Germinal center (tissue), 1 donor: ENCODE measurements around the gene WDR90.
A peak's percentile ranks its signal among the peaks of the same experiment; 100 is the strongest.

Experiments
- DNase-seq: peaks from one replicate; pipeline ENCODE4 v3.0.0; 2012; ENCODE audit warnings: mixed read lengths, low spot score

Gene WDR90

GRCh38 chr16:648781-649589 lies at the start of gene WDR90:
Gene WDR90 (plus strand): TSS chr16:649365. CDS start chr16:649417, 52 bp downstream.
- DNase-seq = peak; percentile 94

DNA sequence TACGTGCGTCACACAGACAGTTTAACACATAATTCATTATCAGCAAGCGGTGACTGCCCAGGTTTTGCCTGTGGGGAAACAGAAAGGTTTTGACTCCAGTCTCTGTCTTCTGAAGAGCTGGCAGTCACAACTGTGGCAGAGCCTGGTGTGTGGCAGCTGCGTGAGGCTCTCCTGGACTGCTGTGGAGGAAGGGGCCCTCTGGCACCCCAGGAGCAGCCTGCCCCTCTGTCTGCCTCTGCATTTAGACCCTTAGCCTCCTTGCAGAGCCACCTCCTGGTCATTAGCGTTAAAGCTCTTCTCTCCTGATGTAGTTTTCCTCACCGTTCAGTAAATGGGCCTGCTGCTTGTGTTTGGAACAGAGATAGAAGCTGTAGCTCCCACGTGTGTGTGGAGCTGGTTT lies 48.4 kb upstream of the WDR90 start:
- no peak for DNase-seq

DNA sequence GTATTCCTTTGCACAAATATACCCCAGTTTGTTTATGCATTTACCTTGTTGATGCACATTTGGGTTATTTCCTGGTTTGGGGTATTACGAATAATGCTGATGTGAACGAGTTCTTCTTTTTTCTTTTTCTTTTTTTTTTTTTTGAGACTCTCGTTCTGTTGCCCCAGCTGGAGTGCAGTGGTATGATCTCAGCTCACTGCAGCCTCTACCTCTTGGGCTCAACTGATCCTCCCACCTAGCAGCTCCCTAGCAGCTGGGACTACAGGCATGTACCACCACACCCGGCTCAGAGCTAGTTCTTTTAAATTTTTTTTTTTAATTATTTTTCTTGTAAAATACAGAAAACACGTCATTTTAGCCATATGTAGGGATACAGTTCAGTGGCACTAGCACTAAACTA lies 45.2 kb upstream of the WDR90 start:
- no peak for DNase-seq

- no peak for DNase-seq
These were observed 42.4 kb upstream of the WDR90 start for GRCh38 chr16:606656-607307.

DNA sequence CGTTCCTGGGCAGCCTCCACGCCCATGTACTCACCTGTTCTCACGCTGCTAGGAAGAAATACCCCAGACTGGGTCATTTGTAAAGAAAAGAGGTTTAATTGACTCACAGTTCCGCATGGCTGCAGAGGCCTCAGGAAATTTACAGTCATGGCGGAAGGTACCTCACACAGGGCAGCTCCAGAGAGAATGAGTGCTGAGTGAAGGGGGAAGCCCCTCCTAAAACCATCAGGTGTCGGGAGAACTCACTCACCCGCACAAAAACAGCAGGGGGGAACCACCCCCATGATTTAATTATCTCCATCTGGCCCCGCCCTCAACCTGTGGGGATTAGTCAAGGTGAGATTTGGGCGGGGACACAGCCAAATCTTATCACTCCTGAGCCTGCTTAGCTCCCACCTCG lies 41.1 kb upstream of the WDR90 start:
- DNase-seq = no peak

DNA sequence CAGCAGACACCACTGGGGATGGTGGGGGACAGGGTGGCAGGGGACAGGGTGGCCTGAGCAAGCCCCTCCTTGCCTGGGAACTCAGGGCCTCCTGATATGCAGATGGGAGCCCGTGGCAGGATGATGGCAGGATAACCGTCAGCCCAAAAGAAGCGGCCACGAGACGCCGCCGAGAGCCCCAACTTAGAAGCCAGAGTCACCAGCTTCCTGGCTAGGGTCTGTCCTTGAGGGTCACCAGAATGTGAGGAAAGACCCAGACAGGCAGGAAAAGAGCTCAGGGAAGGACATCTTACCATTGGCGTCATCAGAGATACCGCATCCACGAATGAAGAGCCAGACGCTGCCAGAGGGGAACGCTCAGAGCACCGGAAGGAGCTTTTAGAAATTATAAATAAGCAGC lies 39.8 kb upstream of the WDR90 start:
- no peak for DNase-seq

- no peak for DNase-seq
These were observed 39.2 kb upstream of the WDR90 start for GRCh38 chr16:609984-610383.

GRCh38 chr16:610513-611381 lies 38.4 kb upstream of the WDR90 start:
- peak; percentile 67 for DNase-seq

GRCh38 chr16:615122-615521 lies 34.0 kb upstream of the WDR90 start:
- DNase-seq = no peak

GRCh38 chr16:616733-617586 lies 32.2 kb upstream of the WDR90 start:
- DNase-seq = no peak

- DNase-seq = no peak
These were observed 31.3 kb upstream of the WDR90 start for GRCh38 chr16:617855-618254.

GRCh38 chr16:619476-620100 lies 29.6 kb upstream of the WDR90 start:
- no peak for DNase-seq

DNA sequence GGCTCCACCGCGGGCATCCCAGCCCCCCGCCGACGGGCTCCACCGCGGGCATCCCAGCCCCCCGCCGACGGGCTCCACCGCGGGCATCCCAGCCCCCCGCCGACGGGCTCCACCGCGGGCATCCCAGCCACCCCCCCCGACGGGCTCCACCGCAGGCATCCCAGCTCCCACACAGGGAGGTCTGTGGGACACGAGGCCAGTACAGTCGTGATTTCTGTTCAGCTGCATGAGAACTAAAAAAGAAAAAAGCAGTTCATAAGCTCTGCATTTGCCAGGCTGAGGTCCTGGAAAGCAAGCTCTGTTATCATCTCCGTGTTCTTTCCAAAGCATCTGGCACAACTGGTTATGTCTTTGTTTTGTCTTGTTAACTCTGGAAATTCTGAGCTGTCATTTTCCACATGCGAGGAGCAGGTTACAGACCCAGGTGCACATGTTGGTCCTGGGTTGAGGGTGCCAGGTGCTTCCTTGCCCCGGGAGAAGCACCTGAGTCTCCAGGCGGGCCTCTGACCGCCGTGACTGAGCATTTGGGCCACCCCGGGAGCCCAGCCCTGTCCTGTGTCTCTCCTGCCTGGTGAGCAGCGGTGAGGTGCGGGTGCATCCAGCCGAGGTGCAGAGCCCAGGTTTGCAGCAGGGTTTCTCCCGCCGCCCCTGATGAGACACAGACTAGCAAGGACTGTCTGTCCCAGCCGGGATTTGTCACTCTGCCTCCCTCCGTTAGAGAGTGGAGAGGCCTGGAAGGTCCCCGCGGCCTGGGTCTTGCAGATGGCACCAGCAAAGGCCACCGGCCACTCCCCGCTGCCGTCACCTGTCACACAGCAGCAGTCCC lies 28.3 kb upstream of the WDR90 start:
- DNase-seq = no peak

- no peak for DNase-seq
These were observed 27.5 kb upstream of the WDR90 start for GRCh38 chr16:621526-622105.

- DNase-seq = no peak
These were observed 26.3 kb upstream of the WDR90 start for GRCh38 chr16:622920-623280.

DNA sequence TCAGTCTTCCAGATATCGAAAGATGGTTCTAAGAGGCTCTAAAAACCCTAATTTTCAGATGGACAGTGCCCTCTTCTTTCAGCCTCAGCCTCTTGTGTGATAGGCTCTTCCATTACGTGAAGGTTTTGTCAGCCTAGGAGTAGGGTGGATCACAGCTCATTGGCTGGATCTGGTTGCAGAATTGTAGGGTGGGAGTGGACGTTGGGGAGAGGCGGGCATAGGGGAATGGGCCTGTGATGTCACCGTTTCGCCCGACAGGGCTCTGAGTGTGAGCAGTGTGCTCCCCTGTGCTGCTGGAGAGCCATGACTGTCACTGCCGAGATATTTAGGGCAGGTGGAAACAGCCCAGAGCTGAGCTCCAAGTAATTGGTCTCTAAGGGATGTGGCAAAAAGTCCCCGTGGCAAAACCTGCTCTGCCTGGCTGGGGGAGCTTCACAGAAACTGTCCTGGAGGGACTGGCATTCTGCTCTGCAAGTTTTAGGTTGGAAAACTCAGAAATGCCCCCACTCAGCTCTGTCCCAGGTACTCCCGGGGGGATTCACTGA lies 24.6 kb upstream of the WDR90 start:
- no peak for DNase-seq

DNA sequence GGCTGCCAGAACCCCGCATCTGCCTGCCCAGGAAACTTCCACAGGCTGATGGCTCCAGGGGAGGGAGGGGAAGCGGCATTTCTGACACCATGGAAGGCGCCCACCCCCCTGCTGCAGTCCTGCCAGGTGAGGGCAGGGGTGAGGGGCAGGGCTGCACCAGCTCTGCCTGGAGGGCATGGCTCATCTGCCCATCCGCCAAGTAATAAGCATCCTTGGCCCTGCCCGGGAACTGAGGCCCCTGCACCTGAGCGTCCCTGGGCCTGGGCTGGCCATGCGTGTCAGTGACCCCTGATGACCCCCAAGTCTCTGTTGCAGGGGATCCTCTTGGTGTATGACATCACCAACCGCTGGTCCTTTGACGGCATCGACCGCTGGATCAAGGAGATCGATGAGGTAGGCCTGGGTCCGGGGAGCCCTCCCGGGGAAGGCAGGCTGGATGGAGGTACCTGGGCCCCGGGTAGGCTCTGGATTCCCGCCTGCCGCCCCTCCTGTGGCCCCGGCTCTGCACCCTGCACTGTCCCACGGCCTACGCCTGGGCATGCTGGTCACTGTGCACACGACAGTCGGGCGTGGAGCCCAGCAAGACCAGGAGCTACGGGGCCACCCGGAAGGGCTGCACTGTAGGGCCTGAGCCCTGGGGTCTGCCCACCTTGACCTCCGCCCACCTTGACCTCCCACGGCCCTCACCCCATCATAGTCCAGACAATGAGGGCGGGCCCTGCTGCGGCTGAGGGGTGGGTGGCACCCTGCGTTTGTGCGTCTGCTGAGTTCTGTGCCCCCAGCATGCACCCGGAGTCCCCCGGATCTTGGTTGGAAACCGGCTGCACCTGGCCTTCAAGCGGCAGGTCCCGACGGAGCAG lies 23.8 kb upstream of the WDR90 start:
- DNase-seq = no peak

GRCh38 chr16:625977-626765 lies 23.0 kb upstream of the WDR90 start:
- no peak for DNase-seq
